C4-2B (cell line): ENCODE data around the gene UXT.
"Not testable (repeated sequence)": the region's sequence is repeated elsewhere in the genome, so short reads cannot be mapped to it uniquely, and the experiment has no call there.

ENCODE experiments used
- H3K27ac ChIP-seq: fragments of 450-650 bp; 2 replicates; pipeline ENCODE4 v1.5.1; 2017
- CTCF ChIP-seq: fragments of 450-650 bp; conservative IDR thresholded peaks from 2 replicates; pipeline ENCODE4 v1.5.1; 2017; ENCODE audit warnings: mild to moderate bottlenecking
- ZFX ChIP-seq: fragments of 450-650 bp; IDR thresholded peaks from 2 replicates; pipeline ENCODE4 v1.6.1; 2017

UXT gene

GRCh38 chrX:47611926-47612325, 47.1 kb downstream of the UXT start:
- H3K27ac ChIP-seq, result no peak overlapping the region
- TF ChIP-seq ZFX (no peak), CTCF (no peak)

GRCh38 chrX:47611489-47611888, 47.5 kb downstream of the UXT start:
- no peak for TF ChIP-seq ZFX
- TF ChIP-seq CTCF, result no peak
- H3K27ac ChIP-seq, result no peak overlapping the region

GRCh38 chrX:47610511-47610910, 48.5 kb downstream of the UXT start:
- no peak overlapping the region for H3K27ac ChIP-seq
- no peak for TF ChIP-seq ZFX
- TF ChIP-seq CTCF, result no peak

- H3K27ac ChIP-seq, result no peak overlapping the region
- no peak for TF ChIP-seq ZFX
- TF ChIP-seq CTCF, result no peak
Observed at GRCh38 chrX:47608130-47608810, 50.7 kb downstream of the UXT start.

- TF ChIP-seq ZFX (no peak), CTCF (no peak)
- H3K27ac ChIP-seq, result no peak overlapping the region
Observed at GRCh38 chrX:47607091-47607490, 51.9 kb downstream of the UXT start.

GRCh38 chrX:47605024-47605423, 54.0 kb downstream of the UXT start:
- TF ChIP-seq ZFX (no peak), CTCF (no peak)
- no peak overlapping the region for H3K27ac ChIP-seq

- H3K27ac ChIP-seq, result not testable (repeated sequence)
Observed at GRCh38 chrX:47603125-47603524, 55.9 kb downstream of the UXT start.
